HepG2 (cell line): ENCODE measurements around the gene PHTF1. TPM values are rescaled to one million over a fixed set of nuclear protein-coding genes. Genes with fewer than 3 reads are reported as not detected.

Experiments used
- ASH2L ChIP-seq: fragments of 300-600, 200-600 bp; sonication (generic); IDR thresholded peaks from 2 replicates; pipeline ENCODE4 v1.7.0; 2017; ENCODE audit warnings: low read depth, mild to moderate bottlenecking, moderate library complexity, mixed read lengths, low read length; ENCODE audit not compliant: insufficient read length
- SKI ChIP-seq: fragments of 450-650 bp; IDR thresholded peaks from one replicate; pipeline ENCODE4 v1.6.1; 2018; ENCODE audit warnings: mild to moderate bottlenecking; ENCODE audit not compliant: partially characterized antibody
- SUZ12 ChIP-seq: fragments of 150-350 bp; IDR thresholded peaks from 2 replicates; pipeline ENCODE4 v1.6.1; 2014; ENCODE audit warnings: low read depth, low read length
- ZFP1 ChIP-seq: IDR thresholded peaks from 2 replicates; pipeline ENCODE4 v1.6.1; 2016
- ZFYVE20 ChIP-seq: sonication (generic); formaldehyde crosslinking; IDR thresholded peaks from 2 replicates; pipeline ENCODE4 v1.8.0; 2023; ENCODE audit warnings: low read depth, mild to moderate bottlenecking, moderate library complexity, missing genetic modification reagents, borderline replicate concordance
- ZSCAN12 ChIP-seq: sonication (generic); formaldehyde crosslinking; IDR thresholded peaks from 2 replicates; pipeline ENCODE4 v1.9.0; 2021; ENCODE audit warnings: mild to moderate bottlenecking, missing genetic modification reagents
- polyA plus RNA-seq, 8 experiments: library from polyadenylated mRNA; depleted of rRNA in 3 of 8; stranded (reverse) in 7 of 8; unstranded in 1 of 8; fragments of >200 nt; fragmentation: Illumina TruSeq in 4 of 8; extraction: Trizol in 4 of 8; gene quantifications; 2 replicates each; pipeline versions ENCODE4 v1.2.1 to v1.2.3, GENCODE V29; 2011 to 2016; ENCODE audit warnings: low read depth in 4 of 8, missing spikeins in 1 of 8, mixed read lengths in 1 of 8; ENCODE audit not compliant: insufficient read depth in 1 of 8
- total RNA-seq, 5 experiments: library from RNA; depleted of rRNA; stranded (reverse); fragments of >200 nt; fragmentation: Illumina TruSeq; extraction: Trizol; gene quantifications; 2 replicates each; pipeline ENCODE4 v1.2.3, GENCODE V29; 2016; ENCODE audit warnings: low read depth in 1 of 5
- TF ChIP-seq, protein P1 (sequence below): sonication (generic); formaldehyde crosslinking; IDR thresholded peaks from 2 replicates; pipeline ENCODE4 v1.4.0; 2020; ENCODE audit warnings: missing genetic modification reagents
- TF ChIP-seq, protein P2 (sequence below): IDR thresholded peaks from 2 replicates; pipeline ENCODE4 v1.6.1; 2016; ENCODE audit warnings: low read depth
- TF ChIP-seq, protein P3 (sequence below): IDR thresholded peaks from 2 replicates; pipeline ENCODE4 v1.4.0; 2020; ENCODE audit warnings: mild to moderate bottlenecking, missing genetic modification reagents

Gene PHTF1
- total and polyA plus RNA-seq, 2 of the 13 experiments (the other 11 are each of a cell fraction or from before 2014, with no cell fraction given): 5.0 to 19.7 TPM

DNA sequence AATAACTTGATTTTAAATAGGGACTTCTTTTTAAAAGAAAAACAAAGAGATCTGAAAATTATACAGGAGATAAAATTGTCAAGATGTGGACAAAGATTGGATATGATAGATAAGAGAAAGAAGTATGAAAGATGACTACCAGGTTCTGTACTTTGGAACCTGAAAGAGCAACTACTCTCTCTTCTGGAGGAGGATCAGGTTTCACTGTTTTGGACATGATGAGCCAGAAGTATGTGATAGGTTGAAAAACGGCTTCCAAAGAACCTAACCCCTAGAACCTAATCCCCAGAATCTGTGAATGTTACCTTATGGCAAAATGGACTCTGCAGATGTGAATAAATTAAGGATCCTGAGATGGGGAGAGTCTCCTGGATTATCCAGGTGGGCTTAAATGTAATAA lies 26.8 kb upstream of the PHTF1 start (continued):
- TF ChIP-seq, protein P1, sequence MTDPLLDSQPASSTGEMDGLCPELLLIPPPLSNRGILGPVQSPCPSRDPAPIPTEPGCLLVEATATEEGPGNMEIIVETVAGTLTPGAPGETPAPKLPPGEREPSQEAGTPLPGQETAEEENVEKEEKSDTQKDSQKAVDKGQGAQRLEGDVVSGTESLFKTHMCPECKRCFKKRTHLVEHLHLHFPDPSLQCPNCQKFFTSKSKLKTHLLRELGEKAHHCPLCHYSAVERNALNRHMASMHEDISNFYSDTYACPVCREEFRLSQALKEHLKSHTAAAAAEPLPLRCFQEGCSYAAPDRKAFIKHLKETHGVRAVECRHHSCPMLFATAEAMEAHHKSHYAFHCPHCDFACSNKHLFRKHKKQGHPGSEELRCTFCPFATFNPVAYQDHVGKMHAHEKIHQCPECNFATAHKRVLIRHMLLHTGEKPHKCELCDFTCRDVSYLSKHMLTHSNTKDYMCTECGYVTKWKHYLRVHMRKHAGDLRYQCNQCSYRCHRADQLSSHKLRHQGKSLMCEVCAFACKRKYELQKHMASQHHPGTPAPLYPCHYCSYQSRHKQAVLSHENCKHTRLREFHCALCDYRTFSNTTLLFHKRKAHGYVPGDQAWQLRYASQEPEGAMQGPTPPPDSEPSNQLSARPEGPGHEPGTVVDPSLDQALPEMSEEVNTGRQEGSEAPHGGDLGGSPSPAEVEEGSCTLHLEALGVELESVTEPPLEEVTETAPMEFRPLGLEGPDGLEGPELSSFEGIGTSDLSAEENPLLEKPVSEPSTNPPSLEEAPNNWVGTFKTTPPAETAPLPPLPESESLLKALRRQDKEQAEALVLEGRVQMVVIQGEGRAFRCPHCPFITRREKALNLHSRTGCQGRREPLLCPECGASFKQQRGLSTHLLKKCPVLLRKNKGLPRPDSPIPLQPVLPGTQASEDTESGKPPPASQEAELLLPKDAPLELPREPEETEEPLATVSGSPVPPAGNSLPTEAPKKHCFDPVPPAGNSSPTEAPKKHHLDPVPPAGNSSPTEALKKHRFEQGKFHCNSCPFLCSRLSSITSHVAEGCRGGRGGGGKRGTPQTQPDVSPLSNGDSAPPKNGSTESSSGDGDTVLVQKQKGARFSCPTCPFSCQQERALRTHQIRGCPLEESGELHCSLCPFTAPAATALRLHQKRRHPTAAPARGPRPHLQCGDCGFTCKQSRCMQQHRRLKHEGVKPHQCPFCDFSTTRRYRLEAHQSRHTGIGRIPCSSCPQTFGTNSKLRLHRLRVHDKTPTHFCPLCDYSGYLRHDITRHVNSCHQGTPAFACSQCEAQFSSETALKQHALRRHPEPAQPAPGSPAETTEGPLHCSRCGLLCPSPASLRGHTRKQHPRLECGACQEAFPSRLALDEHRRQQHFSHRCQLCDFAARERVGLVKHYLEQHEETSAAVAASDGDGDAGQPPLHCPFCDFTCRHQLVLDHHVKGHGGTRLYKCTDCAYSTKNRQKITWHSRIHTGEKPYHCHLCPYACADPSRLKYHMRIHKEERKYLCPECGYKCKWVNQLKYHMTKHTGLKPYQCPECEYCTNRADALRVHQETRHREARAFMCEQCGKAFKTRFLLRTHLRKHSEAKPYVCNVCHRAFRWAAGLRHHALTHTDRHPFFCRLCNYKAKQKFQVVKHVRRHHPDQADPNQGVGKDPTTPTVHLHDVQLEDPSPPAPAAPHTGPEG (CRISPR knock-in tag): no peak
- TF ChIP-seq, protein P2, sequence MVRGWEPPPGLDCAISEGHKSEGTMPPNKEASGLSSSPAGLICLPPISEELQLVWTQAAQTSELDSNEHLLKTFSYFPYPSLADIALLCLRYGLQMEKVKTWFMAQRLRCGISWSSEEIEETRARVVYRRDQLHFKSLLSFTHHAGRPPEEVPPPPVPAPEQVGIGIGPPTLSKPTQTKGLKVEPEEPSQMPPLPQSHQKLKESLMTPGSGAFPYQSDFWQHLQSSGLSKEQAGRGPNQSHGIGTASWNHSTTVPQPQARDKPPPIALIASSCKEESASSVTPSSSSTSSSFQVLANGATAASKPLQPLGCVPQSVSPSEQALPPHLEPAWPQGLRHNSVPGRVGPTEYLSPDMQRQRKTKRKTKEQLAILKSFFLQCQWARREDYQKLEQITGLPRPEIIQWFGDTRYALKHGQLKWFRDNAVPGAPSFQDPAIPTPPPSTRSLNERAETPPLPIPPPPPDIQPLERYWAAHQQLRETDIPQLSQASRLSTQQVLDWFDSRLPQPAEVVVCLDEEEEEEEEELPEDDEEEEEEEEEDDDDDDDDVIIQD (CRISPR knock-in tag): peak; percentile 41; the same call in 1 of the 2 replicates
- TF ChIP-seq ASH2L (peak; percentile 29), ZFP1 (CRISPR knock-in tag) (no peak), ZFYVE20 (no peak), SUZ12 (no peak), ZSCAN12 (CRISPR knock-in tag) (no peak), SKI (no peak)
- TF ChIP-seq, protein P3, sequence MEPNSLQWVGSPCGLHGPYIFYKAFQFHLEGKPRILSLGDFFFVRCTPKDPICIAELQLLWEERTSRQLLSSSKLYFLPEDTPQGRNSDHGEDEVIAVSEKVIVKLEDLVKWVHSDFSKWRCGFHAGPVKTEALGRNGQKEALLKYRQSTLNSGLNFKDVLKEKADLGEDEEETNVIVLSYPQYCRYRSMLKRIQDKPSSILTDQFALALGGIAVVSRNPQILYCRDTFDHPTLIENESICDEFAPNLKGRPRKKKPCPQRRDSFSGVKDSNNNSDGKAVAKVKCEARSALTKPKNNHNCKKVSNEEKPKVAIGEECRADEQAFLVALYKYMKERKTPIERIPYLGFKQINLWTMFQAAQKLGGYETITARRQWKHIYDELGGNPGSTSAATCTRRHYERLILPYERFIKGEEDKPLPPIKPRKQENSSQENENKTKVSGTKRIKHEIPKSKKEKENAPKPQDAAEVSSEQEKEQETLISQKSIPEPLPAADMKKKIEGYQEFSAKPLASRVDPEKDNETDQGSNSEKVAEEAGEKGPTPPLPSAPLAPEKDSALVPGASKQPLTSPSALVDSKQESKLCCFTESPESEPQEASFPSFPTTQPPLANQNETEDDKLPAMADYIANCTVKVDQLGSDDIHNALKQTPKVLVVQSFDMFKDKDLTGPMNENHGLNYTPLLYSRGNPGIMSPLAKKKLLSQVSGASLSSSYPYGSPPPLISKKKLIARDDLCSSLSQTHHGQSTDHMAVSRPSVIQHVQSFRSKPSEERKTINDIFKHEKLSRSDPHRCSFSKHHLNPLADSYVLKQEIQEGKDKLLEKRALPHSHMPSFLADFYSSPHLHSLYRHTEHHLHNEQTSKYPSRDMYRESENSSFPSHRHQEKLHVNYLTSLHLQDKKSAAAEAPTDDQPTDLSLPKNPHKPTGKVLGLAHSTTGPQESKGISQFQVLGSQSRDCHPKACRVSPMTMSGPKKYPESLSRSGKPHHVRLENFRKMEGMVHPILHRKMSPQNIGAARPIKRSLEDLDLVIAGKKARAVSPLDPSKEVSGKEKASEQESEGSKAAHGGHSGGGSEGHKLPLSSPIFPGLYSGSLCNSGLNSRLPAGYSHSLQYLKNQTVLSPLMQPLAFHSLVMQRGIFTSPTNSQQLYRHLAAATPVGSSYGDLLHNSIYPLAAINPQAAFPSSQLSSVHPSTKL (CRISPR knock-in tag): peak; percentile 49; the same call in 1 of the 2 replicates
- TF ChIP-seq, all 625 proteins: peak for 18
